Natural killer cell (primary cell): ENCODE measurements around the gene ADAMTS7. TPM values are rescaled to one million over a fixed set of nuclear protein-coding genes. Genes with fewer than 3 reads are reported as not detected.
"Not testable (repeated sequence)": the region's sequence is repeated elsewhere in the genome, so short reads cannot be mapped to it uniquely, and the experiment has no call there.

ENCODE experiments used
- ATAC-seq, 3 donors: fragments of 150-1000 bp in 2 of 3; fragments of 200-7000 bp in 1 of 3; cut with Tn5 transposase; 1 replicate in 1 of 3; 2 replicates in 2 of 3; pipeline ENCODE4 v1.10.0; 2021; ENCODE audit warnings: mild to moderate bottlenecking in 2 of 3, moderate library complexity in 2 of 3
- DNase-seq, 2 donors: peaks; one replicate each; pipeline versions ENCODE4 v3.0.0 to v3.0.0-alpha.2; 2013 to 2021; ENCODE audit warnings: mixed read lengths in 1 of 2
- H3K27ac ChIP-seq: one replicate; pipeline ENCODE4 v1.5.1; 2013; ENCODE audit warnings: mild to moderate bottlenecking, low read length
- H3K27me3 ChIP-seq: one replicate; pipeline ENCODE4 v1.6.1; 2013; ENCODE audit warnings: low read length; ENCODE audit not compliant: control insufficient read depth, insufficient read depth
- H3K36me3 ChIP-seq: one replicate; pipeline ENCODE4 v1.6.1; 2013; ENCODE audit warnings: low read length; ENCODE audit not compliant: control insufficient read depth, insufficient read depth
- H3K4me1 ChIP-seq: one replicate; pipeline ENCODE4 v1.6.1; 2013; ENCODE audit warnings: low read length; ENCODE audit not compliant: control insufficient read depth, insufficient read depth
- H3K4me3 ChIP-seq: one replicate; pipeline ENCODE4 v1.5.1; 2013; ENCODE audit warnings: low read length
- H3K9me3 ChIP-seq: one replicate; pipeline ENCODE4 v1.6.1; 2013; ENCODE audit warnings: low read length; ENCODE audit not compliant: control insufficient read depth, insufficient read depth
- H3K27ac Mint-ChIP-seq, 2 donors: one replicate each; pipeline ENCODE4 v1.8.0; 2022; ENCODE audit warnings: mild to moderate bottlenecking in 2 of 2, mixed read lengths in 2 of 2, moderate library complexity in 1 of 2
- H3K27me3 Mint-ChIP-seq, 2 donors: one replicate each; pipeline ENCODE4 v1.8.0; 2022; ENCODE audit warnings: low read depth in 2 of 2, mixed read lengths in 2 of 2
- H3K36me3 Mint-ChIP-seq: one replicate; pipeline ENCODE4 v1.8.0; 2022; ENCODE audit warnings: mixed read lengths
- H3K4me1 Mint-ChIP-seq, 2 donors: one replicate each; pipeline ENCODE4 v1.8.0; 2022; ENCODE audit warnings: mixed read lengths in 2 of 2
- H3K4me3 Mint-ChIP-seq: one replicate; pipeline ENCODE4 v1.8.0; 2022; ENCODE audit warnings: mild to moderate bottlenecking, moderate library complexity, mixed read lengths
- H3K9me3 Mint-ChIP-seq, 2 donors: one replicate each; pipeline ENCODE4 v1.8.0; 2022; ENCODE audit warnings: mixed read lengths in 2 of 2
- WGBS: methylation state at CpG from one replicate; pipeline ENCODE4 v1.1.7; 2013; ENCODE audit warnings: missing lambda C conversion rate; ENCODE audit not compliant: insufficient coverage; 5-methylcytosine and 5-hydroxymethylcytosine counted together
- intact Hi-C: fragments of 100-400 bp; cut with micrococcal nuclease; formaldehyde crosslinking; loops from one replicate; pipeline ENCODE4 v1.14.2; 2022
- total RNA-seq, 4 donors: library from RNA; stranded (reverse); fragments of 120-200 nt in 1 of 4; gene quantifications; one replicate each; pipeline versions ENCODE4 v1.2.3 to v1.2.4, GENCODE V29; 2013 to 2022
- TF ChIP-seq, protein P1 (sequence below): fragments of 200-600 bp; IDR thresholded peaks from one replicate; pipeline ENCODE4 v1.8.0; 2022; ENCODE audit warnings: antibody characterized with exemption

ADAMTS7 gene
- total RNA-seq, 3 donors from 2014 or later (not counting 1 experiment from before 2014, with no cell fraction given) = 0.10 to 0.16 TPM; not detected in 1

- H3K27ac Mint-ChIP-seq = no peak overlapping the region
- H3K27me3 Mint-ChIP-seq = no peaks in the 10 kb centered on the region
Measured at GRCh38 chr15:78750566-78750965, 60.7 kb downstream of the ADAMTS7 start.

GRCh38 chr15:78749831-78750230, 61.4 kb downstream of the ADAMTS7 start:
- Histone ChIP-seq H3K27ac (no peak overlapping the region), H3K4me3 (no peak overlapping the region), H3K27me3 (no peaks in the 10 kb centered on the region), H3K9me3 (no peaks in the 10 kb centered on the region), H3K4me1 (peaks cover 11% of the 10 kb centered on the region), H3K36me3 (no peaks in the 10 kb centered on the region)
- intact Hi-C loops = loop anchor here (10.0 kb wide), 1 partner anchor 435 kb away; no protein-coding TSS in a partner anchor
- Mint-ChIP-seq H3K9me3 (no peaks in the 10 kb centered on the region), H3K27ac (no peak overlapping the region), H3K4me1 (peaks cover 5 to 6% of the 10 kb centered on the region in 2 donors), H3K36me3 (no peaks in the 10 kb centered on the region), H3K4me3 (no peak overlapping the region), H3K27me3 (no peaks in the 10 kb centered on the region)
- TF ChIP-seq, protein P1, sequence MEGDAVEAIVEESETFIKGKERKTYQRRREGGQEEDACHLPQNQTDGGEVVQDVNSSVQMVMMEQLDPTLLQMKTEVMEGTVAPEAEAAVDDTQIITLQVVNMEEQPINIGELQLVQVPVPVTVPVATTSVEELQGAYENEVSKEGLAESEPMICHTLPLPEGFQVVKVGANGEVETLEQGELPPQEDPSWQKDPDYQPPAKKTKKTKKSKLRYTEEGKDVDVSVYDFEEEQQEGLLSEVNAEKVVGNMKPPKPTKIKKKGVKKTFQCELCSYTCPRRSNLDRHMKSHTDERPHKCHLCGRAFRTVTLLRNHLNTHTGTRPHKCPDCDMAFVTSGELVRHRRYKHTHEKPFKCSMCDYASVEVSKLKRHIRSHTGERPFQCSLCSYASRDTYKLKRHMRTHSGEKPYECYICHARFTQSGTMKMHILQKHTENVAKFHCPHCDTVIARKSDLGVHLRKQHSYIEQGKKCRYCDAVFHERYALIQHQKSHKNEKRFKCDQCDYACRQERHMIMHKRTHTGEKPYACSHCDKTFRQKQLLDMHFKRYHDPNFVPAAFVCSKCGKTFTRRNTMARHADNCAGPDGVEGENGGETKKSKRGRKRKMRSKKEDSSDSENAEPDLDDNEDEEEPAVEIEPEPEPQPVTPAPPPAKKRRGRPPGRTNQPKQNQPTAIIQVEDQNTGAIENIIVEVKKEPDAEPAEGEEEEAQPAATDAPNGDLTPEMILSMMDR = no peak
- DNase-seq (no peak), ATAC-seq (no peak)
- WGBS = 95% methylated on average over 17 of the region's 17 CpGs

More at GRCh38 chr15:78750566-78750965, 60.7 kb downstream of the ADAMTS7 start:
- Histone ChIP-seq H3K27ac (no peak overlapping the region), H3K4me1 (peaks cover 11% of the 10 kb centered on the region), H3K27me3 (no peaks in the 10 kb centered on the region), H3K4me3 (no peak overlapping the region), H3K36me3 (no peaks in the 10 kb centered on the region), H3K9me3 (no peaks in the 10 kb centered on the region)
- Mint-ChIP-seq H3K36me3 (no peaks in the 10 kb centered on the region), H3K9me3 (no peaks in the 10 kb centered on the region), H3K4me3 (peak overlapping the region; percentile 40), H3K4me1 (peaks cover 5 to 6% of the 10 kb centered on the region in 2 donors)
- TF ChIP-seq, protein P1 = no peak
- ATAC-seq (no peak), DNase-seq (no peak)
- intact Hi-C loops = loop anchor here (10.0 kb wide), 1 partner anchor 434 kb away; no protein-coding TSS in a partner anchor
- 74% methylated on average over 7 of the region's 7 CpGs for WGBS

- DNase-seq, H3K27ac ChIP-seq, ATAC-seq, H3K27me3 ChIP-seq, H3K9me3 ChIP-seq, H3K27me3 Mint-ChIP-seq, H3K4me3 ChIP-seq, H3K36me3 Mint-ChIP-seq, H3K9me3 Mint-ChIP-seq, H3K4me1 Mint-ChIP-seq, H3K4me3 Mint-ChIP-seq, H3K27ac Mint-ChIP-seq, H3K36me3 ChIP-seq, intact Hi-C loops: not testable (repeated sequence)
- 93% methylated on average over 3 of the region's 7 CpGs for WGBS
- peaks cover 11% of the 10 kb centered on the region for H3K4me1 ChIP-seq
Measured at GRCh38 chr15:78747877-78748276, 63.4 kb downstream of the ADAMTS7 start.

- DNase-seq, H3K27ac ChIP-seq, H3K36me3 Mint-ChIP-seq, H3K9me3 Mint-ChIP-seq, intact Hi-C loops, H3K36me3 ChIP-seq, H3K9me3 ChIP-seq, H3K27me3 Mint-ChIP-seq, H3K4me1 ChIP-seq, H3K27ac Mint-ChIP-seq, H3K4me3 ChIP-seq, H3K4me3 Mint-ChIP-seq, ATAC-seq, H3K27me3 ChIP-seq: not testable (repeated sequence)
- H3K4me1 Mint-ChIP-seq = peaks cover 0 to 17% of the 10 kb centered on the region in 2 donors
- WGBS = 57% methylated on average over 2 of the region's 4 CpGs
Measured at GRCh38 chr15:78741674-78742073, 69.6 kb downstream of the ADAMTS7 start.
